ENCODE data around the gene SH2D5.
A peak's percentile ranks its signal among the peaks of the same experiment; 100 is the strongest.

SH2D5 gene

DNA sequence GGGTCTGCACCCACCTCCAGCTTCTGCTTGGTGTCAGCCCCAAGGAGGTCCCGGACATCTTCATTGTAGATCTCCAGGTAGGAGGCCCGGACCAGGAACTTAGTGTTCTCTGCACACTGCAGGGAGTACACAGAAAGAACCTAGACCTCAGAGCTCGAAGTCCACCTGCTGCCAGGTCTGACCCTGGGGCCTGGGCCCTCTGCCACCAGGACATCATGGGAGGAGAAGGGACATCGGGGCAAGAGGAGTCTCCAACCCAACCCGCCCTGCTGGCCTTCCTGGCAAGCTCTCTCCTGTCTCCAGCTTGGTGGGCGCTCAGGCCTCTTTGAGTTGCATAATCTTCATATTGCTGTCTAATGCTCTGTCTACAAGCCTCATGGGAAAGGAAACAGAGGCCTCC is 19.1 kb downstream of the SH2D5 start:
- DNase-seq (ENCODE audit: low read depth, low spot score), result no peak

DNA sequence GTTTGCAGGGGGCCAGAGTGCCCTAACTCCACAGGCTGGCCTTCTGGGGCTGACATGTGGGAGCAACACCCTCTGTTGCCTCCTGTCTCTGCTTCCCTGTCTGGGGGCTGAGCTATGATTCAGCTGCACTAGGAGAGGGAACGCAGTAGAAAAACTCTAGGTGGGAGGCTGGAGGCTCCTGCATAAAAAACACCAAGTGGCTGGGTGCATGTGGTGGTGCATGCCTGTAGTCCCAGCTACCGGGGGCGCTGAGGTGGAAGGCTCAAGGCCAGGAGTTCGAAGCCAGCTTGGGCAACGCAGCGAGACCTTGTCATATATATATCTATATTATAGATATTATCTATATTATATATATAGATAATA is 20.3 kb downstream of the SH2D5 start:
- DNase-seq (ENCODE audit: low read depth, low spot score), result no peak

DNA sequence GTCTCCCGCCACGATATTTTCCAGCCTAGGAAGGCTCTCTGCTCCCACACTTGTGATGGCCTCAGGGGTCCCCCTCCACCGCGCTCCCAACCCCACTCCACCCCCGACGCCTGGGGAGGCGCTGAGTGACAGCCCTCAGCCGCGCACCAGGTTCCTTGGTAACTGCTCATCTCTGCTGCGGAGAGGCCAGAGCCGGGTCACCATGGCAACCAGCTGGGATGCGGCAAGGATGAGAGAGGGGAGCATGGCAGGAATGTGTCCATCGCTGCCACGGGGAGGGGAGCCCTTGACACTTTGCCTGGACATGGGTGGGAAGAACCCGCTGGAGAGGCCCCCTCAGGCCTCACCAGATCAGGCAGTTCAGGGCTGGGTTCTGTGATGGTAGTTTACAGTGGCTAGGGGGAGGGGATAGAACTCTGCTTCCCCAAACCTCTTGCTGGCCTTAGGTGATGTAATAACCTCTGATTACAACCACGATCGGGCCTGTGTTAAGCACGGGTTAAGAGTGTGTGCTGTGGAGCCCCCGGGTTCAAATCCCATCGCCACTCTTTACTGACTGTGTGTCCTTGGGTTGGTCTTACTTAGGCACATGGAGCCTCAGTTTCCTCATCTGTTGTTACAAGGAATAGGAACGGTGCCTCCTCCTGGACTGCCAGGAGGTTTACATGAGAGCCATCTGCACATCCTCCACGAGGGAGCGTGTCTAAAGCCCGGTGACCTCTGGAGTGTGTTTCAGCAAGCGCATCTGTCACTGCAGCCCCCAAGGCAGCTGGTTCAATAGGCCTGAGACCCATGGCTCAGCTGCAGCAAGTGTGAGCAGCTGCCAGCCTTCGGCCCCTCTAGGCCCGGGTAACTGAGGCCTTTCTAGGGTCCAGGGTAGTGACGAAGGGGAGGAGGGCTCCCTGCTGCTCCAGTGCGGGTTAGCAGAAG is 21.0 kb downstream of the SH2D5 start:
- no peak for DNase-seq (ENCODE audit: low read depth, low spot score)

DNA sequence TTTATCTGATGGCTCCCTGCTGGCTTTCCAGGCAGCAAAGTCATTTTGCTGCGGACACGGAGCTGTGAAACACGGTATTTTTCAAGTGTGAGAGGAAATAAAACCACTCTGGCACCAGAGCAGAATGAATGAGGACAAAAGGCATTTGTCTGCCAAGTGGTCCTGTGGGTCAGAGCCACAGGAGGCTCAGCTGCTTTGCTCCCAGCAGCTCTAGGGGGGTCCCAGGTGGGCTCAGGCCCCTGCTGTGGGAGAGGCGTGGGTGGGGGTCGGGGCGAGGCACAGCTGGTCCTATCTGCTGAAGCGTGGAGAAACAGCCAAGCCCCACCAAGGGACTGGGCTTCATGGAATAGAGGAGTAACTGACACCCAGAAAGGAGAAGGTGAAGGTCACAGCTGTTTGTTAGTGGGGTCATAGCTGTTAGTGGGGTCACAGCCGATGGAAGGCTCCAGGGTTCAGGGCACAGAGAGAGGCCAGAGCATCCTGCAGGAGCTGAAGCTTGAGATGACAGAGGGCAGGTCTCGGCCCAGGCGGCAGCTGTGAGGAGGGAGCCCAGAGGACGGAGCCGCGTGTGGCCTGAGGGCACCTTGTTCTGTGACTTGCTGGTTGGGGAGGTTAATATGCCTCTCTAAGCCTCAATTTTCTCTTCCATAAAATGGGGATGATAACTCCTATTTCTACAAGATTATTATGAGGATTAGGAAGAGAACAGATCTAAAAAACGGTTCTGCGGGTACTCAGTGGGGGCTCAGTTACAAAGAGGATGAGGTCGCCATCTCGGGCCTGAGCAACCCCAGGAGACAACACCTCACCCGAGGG is 21.8 kb downstream of the SH2D5 start:
- DNase-seq (ENCODE audit: low read depth, low spot score), result no peak

DNA sequence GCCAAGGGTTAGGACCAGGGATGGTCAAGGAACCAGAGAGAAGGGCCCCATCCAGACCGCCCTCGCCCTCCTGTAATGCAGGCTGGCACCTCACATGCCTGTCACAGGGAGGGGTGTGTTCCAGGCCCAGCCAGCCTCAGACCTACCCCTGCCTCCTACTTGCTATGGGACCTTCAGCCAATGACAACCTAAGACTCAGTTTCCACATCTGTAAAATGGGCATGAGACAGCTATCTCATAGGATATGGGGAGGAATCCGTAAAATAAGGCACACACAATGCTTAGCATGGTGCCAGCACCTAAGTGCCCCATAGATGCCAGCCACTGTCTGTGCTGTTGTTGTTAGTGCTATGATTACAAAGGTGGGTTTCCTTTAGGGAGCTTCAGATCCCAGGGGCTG is 22.6 kb downstream of the SH2D5 start:
- DNase-seq (ENCODE audit: low read depth, low spot score), result no peak

DNA sequence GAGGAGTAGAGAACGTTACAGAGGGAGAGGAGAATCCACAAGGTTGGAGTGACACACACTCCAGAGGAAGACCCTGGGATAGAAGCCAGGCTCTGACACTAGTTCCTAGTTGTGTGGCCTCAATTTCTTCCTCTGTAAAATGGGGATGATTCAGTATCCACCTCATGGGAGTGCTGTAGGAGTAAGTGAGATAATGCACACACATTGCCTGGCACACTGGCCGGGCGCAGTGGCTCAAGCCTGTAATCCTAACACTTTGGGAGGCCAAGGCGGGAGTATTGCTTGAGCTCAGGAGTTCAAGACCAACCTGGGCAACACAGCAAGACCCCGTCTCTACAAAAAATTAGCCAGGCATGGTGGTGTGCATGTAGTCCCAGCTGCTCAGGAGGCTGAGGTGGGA is 23.6 kb downstream of the SH2D5 start:
- DNase-seq (ENCODE audit: low read depth, low spot score), result no peak

DNA sequence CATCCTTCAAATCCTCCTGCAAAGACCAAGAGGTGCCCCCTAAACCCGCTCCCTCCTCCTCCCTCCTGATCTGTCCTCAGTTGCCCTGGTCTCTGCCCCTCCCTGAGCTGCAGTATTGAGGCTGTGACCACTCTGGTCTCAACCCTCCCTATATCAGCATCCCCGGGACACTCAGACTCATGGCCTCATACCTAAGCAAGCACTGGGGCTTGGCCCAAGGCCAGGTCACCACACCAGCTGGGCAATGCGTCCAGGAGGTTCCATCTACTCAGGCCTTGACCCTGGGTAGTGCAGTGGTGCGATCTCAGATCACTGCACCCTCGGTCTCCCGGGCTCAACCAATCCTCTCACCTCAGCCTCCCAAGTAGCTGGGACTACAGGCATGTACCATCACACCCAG is 24.4 kb downstream of the SH2D5 start:
- no peak for DNase-seq (ENCODE audit: low read depth, low spot score)

DNA sequence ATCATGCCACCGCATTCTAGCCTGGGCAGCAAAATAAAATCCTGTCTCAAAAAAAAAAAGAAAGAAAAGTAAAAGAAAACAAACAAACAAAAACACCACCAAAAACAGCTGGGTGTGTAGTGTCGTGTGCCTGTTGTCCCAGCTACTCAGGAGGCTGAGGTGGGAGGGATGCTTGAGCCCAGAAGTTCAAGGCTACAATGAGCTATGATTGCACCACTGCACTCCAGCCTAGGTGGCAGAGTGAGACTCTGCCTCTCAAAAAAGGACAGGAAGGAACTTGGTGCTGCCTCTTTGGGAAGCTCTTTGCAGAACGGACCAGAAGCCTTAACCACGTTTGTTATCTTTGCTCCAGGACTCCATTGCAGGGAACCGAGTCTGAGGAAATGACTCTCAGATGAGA is 25.7 kb downstream of the SH2D5 start:
- no peak for DNase-seq (ENCODE audit: low read depth, low spot score)

DNA sequence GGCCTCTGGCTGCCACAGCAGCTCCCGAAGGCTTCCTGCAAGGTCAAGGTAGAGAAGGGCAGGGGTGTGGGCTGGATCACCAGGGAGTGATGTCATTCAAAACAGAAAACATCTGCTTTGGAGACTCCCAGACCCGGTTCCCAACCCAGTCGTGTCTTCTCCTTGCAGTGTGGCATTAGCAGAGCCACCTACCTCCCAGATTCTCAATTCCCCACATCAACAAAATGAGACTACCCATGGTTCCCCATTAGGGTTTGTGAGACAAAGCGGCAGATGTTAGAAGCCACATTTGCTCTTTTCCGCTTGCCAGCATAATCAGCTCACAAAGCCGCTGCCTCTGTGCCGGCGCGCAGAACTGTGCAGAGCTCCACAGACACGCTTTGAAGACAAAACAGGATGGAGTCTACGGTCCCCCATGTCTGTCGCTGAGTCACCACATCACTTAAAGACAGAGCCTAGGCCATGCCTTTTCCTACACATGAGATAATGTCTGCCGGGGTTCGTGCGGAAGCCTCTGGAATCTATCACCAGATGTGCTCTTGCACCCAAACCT is 27.2 kb downstream of the SH2D5 start:
- no peak for DNase-seq (ENCODE audit: low read depth, low spot score)

DNA sequence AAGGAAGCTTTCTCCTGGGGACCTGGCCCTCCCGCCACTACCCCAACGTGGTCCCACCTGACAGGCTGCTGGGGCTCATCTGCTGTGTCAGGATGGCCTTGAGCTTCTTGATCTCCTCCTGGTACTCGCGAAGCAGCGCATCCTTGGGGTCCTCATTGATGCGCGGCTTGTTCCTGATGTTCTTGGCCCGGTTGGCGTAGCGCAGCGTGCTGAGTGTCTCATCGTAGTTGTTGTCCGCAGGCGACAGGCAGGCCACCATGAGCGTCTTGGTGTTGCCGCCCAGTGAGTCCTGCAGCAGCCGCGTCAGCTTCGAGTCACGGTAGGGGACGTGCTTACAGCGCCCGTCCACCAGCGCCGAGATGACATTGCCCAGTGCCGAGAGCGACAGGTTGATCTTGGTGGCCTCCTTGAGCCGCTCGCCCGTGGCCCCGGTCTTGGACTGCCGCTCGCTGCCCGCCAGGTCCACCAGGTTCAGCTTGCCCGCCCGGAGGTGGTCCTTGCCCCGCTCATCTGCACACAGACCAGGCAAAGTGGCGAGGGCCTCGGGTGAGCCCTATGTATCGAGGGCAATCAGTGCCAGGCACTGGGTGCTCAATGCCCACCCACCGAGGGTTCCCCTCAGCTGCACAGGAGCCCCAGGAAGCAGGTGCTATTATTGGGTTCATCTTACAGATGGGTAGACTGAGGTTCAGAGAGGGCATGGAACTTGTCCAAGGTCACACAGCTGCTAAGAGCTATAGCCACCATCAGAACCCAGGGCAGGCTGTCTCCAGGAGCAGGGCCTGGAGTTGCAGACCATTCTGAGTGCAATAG is 27.9 kb downstream of the SH2D5 start:
- no peak for DNase-seq (ENCODE audit: low read depth, low spot score)

DNA sequence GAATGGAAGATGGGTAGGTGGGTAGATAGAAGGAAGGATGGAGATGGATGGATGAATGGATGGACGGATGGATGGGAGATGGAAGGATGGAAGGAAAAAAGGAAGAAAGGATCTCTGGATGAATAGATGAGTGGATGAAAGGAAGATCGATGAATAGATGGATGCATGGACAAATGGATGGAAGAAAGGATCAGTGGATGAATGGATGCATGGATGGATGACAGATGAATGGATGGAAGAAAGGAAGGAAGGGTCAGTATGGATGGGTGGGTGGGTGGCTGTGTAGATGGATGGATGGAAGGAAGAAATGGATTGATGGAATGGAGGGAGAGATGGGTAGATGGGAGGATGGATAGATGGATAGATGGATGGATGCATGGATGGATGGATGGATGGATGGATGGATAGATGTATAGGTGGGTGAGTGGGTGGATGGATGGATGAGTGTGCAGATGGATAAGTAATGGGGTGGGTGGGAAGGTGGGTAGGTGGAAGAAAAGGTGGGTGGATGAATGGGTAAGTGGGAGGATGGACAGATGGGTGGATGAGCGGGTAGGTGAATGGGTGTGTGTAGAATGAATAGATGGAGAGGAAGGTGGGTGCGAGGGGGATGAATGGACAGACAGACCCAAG is 29.3 kb downstream of the SH2D5 start:
- DNase-seq (ENCODE audit: low read depth, low spot score), result no peak

DNA sequence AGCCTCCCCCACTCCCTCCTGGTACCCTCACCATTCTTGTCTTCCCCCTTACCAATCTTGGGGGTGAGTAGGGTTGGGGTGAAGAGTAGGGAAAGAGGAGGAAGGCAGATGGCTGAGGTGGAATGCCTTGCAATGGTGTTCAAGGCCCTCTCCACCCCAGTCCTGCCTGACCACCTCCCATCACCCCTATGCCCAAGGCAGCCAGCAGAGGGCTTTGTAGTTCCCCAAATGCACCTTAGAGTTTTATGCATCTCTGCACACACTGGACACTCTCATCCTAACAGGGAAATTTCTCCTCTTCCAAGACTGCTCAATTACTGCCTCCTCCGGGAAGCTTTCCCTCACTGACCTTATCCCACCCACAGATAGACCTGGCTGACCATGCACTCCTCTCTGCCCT is 30.1 kb downstream of the SH2D5 start:
- DNase-seq (ENCODE audit: low read depth, low spot score), result no peak

DNA sequence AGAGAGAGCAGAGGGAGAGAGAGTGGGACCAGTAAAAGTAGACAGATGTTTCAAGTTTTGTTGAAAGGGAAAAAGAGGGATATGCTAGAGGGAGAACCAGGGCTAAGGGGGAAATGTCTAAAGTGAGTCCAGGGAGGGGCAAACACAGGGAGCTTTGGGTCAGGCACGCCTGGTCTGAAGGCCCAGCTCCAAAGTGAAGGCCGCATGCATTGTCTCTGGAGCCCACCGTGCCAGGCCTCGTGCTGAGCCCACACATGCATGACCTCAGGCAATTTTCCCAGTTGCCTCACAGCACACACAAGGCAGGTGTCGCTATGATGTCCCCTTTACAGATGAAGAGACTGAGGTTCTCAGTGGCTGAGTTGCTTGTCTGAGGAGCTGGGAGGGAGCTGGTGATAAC is 30.7 kb downstream of the SH2D5 start:
- DNase-seq (ENCODE audit: low read depth, low spot score), result no peak

DNA sequence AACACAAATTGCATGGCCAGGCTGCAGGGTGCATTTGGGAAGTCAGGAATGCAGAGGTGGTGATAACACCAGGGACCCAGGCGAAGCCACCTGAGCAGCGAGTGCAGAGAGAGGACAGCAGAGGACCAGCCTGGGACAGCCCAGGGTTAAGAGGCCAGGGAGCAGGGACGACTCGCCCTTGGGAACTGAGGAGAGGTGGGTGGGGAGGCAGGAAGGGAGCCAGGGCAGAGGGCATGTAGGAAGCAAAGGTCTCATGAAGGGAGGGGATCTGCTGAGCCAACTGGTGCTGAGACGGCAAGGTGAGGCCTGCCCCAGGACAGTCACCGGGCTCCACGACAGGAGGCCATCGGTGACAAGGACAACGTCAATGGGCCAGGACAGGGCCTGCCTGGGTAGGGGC is 31.1 kb downstream of the SH2D5 start:
- no peak for DNase-seq (ENCODE audit: low read depth, low spot score)

DNA sequence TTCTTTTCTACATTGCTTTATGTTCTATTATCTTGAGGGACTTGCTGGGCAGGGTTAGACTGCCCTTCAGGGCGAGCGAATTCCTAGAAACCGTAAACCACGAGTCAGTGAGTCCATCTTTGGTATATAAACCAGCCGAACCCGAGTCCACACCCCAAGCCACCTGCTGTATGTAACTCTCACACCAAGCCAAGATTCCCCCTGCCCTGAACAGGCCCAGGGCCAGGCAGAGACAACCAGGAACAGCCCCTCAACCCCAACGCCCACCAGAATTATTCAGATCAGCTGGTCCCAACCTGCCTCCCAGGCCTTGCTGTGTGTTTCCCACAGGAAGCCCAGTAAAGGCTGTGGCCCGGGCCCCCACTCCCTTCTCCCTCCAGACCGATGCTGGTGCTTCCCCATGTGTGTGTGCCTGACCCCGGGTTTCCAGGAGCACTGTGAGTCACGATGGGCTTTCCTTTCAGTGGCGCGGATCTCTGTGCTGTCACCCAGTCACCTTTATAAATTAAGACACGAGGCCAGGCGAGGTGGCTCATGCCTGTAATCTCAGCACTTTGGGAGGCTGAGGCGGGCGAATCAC is 31.8 kb downstream of the SH2D5 start:
- DNase-seq (ENCODE audit: low read depth, low spot score), result no peak

DNA sequence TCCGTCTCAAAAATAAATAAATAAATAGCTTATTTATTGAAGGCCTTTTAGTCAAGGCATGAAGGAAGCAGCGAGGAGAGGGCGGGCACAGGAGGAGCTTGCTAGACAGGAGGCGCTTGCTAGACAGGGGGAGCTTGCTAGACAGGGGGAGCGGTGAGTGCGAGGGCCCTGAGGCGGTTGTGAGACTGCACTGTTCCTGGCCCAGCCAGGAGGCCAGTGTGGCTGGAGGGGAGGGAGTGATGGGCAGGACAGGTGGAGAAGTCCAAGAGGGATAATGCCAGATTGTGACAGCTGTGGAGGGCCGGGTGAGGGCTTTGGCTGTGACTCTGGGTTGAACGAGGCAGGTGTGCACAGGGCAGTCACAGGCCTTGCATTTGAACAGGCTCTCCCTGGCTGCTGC is 32.9 kb downstream of the SH2D5 start:
- DNase-seq (ENCODE audit: low read depth, low spot score), result no peak

DNA sequence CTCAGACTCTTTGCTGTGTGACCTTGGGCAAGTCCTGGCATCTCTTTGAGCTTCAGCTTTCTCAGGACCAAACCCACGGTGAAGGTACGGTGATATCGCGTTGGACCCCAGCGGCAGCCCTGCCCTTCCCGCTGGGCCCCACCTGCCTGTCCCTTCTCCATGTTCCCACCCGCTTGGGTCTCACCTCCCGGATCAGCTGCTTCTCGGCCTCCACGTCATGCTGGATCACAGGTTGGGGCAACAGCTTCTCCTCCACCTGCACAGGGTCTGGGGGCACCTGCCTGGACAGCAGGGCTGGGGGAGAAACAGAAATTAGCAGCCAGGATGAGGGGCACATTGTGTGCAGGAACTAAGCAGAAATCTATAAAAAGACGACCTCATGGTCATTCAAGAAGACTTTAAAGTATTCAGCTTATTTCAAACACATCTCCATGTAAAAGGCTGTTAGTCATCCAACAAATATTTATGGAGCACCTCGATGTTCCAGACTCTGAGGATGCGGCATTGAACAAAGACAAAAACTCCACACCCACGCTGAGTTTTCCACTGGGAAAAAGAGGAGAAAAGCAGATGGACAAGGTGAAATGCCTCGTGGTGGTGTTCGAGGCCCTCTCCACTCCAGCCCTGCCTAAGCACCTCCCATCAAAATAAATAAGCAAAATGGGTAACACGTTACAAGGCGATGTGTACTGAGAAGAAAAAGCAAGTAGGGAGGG is 34.1 kb downstream of the SH2D5 start:
- DNase-seq (ENCODE audit: low read depth, low spot score), result no peak

DNA sequence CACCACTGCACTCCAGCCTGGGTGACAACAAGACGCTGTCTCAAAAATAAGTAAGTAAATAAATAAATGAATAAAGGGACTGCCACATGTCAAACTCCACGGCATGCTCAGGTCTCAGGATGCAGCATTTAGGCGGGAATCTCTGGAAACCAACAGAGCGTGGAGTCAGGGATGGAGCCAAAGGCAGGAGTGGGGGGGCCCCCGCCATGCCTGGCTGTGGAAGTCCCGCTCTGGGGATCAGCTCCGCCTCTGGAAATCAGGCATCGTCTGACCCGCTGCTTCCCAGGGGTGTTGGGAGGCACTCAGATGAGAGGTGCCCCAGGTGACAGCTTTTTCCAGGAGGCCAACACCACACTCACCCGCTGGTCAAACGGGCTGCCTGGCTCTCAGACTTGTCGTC is 34.9 kb downstream of the SH2D5 start:
- DNase-seq (ENCODE audit: low read depth, low spot score), result no peak

DNA sequence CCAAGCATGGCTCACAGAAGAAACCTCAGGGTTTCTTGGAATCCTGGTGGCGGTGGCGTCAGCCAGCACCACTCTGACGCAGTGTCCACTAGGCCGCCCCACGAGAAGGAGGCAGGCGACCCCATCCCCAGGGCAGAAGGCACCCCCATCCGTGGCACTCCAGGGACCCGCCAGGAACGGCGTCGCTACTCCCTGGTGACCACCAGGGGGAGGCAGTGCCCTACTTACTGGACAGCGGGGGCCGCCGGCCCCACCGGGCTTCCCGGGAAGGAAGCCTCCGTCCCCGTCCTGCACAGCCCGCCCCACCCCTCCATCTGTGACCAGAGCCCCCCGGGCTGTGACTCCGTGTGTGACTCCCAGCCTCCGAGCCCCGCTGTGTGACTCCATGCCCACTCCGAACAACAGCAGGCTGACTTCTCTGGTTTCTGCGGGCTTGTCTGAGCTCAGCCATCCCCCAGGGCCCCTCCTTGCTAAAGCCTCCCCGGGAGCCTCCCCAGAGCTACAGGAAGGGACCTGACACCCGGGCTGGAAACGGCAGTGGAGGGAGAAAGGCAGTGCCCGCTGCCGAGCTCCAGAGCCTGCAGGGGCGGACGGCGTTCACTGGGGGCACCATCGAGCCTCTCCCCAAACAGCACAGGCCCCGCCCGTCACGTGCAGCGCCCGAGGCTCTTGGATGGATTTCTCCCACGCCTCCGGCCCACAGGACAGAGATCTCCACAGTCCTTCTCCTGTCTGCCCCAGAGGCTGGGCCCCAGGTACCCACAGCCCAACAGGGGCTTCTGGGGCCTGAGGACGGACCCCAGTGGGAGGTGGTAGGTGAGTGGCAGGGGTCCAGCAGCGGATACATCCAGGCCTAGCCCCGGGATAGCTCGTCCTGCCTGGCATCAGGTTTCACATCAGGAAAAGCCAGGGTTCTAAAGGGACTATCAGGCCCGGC is 35.8 kb downstream of the SH2D5 start:
- peak; percentile 41 for DNase-seq (ENCODE audit: low read depth, low spot score)
